ENCODE results near the gene STK32C. TPM values are rescaled to one million over a fixed set of nuclear protein-coding genes. Genes with fewer than 3 reads are reported as not detected.
"Not testable (repeated sequence)": the region's sequence is repeated elsewhere in the genome, so short reads cannot be mapped to it uniquely, and the experiment has no call there.

STK32C gene
- polyA plus RNA-seq, 2 donors: 4.5 to 5.6 TPM

DNA sequence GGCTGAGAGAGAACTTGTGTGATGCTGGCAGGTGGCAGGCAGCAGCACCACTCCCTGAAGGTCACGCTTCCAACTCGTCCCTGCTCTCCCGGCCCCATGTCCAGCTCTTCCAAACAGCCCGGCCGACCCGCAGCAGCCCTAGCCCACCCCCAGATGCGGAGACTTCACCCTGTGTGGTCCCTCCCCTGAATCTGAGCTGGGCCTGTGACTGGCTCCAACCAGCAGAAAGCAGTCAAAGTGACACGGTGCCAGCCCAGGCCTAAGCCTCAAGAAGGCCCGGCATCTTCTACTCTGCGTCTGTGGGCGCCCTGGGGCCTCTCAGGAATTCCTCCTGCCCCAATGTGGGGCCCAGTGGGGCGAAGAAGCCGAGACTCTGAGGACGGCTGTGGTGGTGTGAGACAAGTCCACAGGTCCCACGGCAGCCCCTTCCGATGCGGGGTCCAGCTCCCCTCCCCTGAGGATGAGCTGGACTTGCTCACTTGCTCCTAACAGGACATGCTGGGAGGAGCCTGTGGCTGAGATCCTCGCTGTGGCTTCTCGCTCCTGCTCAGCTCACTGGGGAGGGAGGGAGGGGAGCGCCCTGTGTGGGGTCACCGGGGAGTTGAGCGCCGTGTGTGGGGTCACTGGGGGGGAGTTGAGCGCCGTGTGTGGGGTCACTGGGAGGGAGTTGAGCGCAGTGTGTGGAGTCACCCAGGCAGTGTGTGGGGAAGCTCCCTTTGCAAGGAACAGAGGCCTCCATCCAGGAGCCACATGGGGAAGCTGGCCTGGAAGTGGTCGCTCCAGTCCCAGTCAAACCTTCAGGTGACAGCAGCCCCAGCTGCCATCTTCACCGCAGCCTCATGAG is 9.5 kb downstream of the STK32C start:
- Histone ChIP-seq H3K27ac (ENCODE audit: low read depth in 2 of 2, low read length in 1 of 2) (no peak overlapping the region), H3K36me3 (ENCODE audit: control insufficient read depth in 2 of 2, insufficient read depth in 2 of 2, low read length in 1 of 2) (no peaks in the 10 kb centered on the region), H3K4me3 (ENCODE audit: low read depth in 1 of 2, low read length in 2 of 2) (no peak overlapping the region), H3K9me3 (ENCODE audit: control insufficient read depth in 2 of 2, insufficient read depth in 1 of 2, low read depth in 1 of 2, low read length in 1 of 2) (no peaks in the 10 kb centered on the region), H3K27me3 (ENCODE audit: control insufficient read depth in 1 of 2, insufficient read depth in 2 of 2, low read length in 2 of 2) (no peaks in the 10 kb centered on the region), H3K4me1 (ENCODE audit: control insufficient read depth in 2 of 2, insufficient read depth in 2 of 2, low read length in 1 of 2) (no peaks in the 10 kb centered on the region)
- 73 to 79% methylated on average over 26 to 28 of the region's 28 CpGs for WGBS, 2 donors

DNA sequence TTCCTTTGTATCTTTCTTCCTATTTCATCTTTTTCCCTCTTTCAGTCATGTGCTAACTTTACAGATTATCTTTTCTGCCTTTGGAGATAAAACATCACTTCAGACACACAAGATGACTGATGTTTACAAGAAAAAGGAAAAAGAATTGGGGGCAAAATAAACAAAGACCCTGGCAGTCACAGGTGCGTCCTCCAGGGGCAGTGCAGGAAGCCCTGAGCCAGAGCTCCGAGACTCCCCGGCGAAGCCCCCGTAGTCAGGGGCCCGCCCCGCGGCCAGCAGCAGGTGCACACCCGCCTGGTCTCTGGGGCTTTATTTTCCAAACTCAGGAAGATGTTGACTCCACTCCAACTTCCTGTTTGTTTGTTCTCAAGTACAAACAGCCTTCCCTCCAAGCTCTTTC is 10.2 kb downstream of the STK32C start:
- no peaks in the 10 kb centered on the region for H3K9me3 ChIP-seq (ENCODE audit: control insufficient read depth in 2 of 2, insufficient read depth in 1 of 2, low read depth in 1 of 2, low read length in 1 of 2)
- no peaks in the 10 kb centered on the region for H3K27me3 ChIP-seq (ENCODE audit: control insufficient read depth in 1 of 2, insufficient read depth in 2 of 2, low read length in 2 of 2)
- H3K4me3 ChIP-seq (ENCODE audit: low read depth in 1 of 2, low read length in 2 of 2): no peak overlapping the region
- no peak overlapping the region for H3K27ac ChIP-seq (ENCODE audit: low read depth in 2 of 2, low read length in 1 of 2)
- WGBS, 2 donors: 36 to 48% methylated on average over 9 of the region's 9 CpGs
- H3K4me1 ChIP-seq (ENCODE audit: control insufficient read depth in 2 of 2, insufficient read depth in 2 of 2, low read length in 1 of 2): no peaks in the 10 kb centered on the region
- no peaks in the 10 kb centered on the region for H3K36me3 ChIP-seq (ENCODE audit: control insufficient read depth in 2 of 2, insufficient read depth in 2 of 2, low read length in 1 of 2)

DNA sequence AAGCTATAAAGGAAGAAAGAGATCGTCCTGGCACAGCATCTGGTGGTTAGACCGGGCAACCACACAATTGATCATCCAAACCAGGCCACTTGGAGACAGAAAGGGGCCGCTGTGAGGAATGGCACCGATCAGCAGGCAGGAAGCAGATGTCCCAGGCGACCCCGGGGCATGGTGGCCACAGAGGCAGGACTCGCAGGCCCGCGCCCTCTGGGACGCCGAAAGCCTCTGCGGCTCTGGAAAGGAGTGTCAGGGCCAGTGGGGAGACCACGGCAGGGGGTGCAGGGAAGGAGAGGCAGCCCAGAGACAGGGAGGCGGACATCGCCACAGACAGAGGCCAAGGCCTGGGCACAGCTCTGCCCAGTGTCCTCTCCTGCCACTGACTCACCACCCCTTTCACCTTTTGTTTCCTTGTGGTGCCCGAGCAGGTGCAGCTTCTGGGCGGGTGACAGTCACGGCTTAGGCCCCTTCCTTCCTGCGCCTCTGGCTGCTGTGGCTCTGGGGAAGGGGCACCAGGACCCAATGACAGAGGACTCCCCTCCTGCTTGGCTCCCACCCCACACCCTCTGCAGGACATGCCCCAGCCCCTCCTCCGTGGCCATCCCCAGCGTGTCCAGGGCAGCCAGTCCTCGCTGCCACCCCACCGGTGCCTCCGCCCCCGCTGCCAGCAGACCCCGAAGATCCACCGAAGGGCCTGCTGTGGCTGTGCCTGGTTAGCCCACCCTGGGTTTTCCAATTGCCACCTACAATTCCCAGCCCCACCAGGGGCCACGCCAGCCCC is 10.9 kb downstream of the STK32C start:
- WGBS, 2 donors: 83 to 88% methylated on average over 28 of the region's 28 CpGs
- no peaks in the 10 kb centered on the region for H3K36me3 ChIP-seq (ENCODE audit: control insufficient read depth in 2 of 2, insufficient read depth in 2 of 2, low read length in 1 of 2)
- H3K4me3 ChIP-seq (ENCODE audit: low read depth in 1 of 2, low read length in 2 of 2): no peak overlapping the region
- no peaks in the 10 kb centered on the region for H3K27me3 ChIP-seq (ENCODE audit: control insufficient read depth in 1 of 2, insufficient read depth in 2 of 2, low read length in 2 of 2)
- no peaks in the 10 kb centered on the region for H3K4me1 ChIP-seq (ENCODE audit: control insufficient read depth in 2 of 2, insufficient read depth in 2 of 2, low read length in 1 of 2)
- H3K9me3 ChIP-seq (ENCODE audit: control insufficient read depth in 2 of 2, insufficient read depth in 1 of 2, low read depth in 1 of 2, low read length in 1 of 2): no peaks in the 10 kb centered on the region
- no peak overlapping the region for H3K27ac ChIP-seq (ENCODE audit: low read depth in 2 of 2, low read length in 1 of 2)

DNA sequence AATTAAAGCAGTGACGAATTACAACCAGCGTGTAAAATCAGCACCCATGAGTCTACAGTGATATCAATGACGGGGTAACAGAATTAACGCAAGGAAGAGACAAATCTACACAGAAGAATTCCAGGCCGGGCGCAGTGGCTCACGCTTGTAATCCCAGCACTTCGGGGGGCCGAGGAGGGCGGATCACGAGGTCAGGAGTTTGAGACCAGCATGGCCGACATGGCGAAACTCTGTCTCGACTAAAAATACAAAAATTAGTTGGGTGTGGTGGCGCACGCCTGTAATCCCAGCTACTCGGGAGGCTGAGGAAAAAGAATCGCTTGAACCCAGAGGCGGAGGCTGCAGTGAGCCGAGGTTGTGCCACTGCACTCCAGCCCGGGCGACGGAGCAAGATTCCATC is 12.3 kb downstream of the STK32C start:
- H3K9me3 ChIP-seq (ENCODE audit: control insufficient read depth in 2 of 2, insufficient read depth in 1 of 2, low read depth in 1 of 2, low read length in 1 of 2); H3K27ac ChIP-seq (ENCODE audit: low read depth in 2 of 2, low read length in 1 of 2); H3K4me1 ChIP-seq (ENCODE audit: control insufficient read depth in 2 of 2, insufficient read depth in 2 of 2, low read length in 1 of 2); H3K36me3 ChIP-seq (ENCODE audit: control insufficient read depth in 2 of 2, insufficient read depth in 2 of 2, low read length in 1 of 2); H3K27me3 ChIP-seq (ENCODE audit: control insufficient read depth in 1 of 2, insufficient read depth in 2 of 2, low read length in 2 of 2); H3K4me3 ChIP-seq (ENCODE audit: low read depth in 1 of 2, low read length in 2 of 2): not testable (repeated sequence)
- 88 to 91% methylated on average over 23 of the region's 23 CpGs for WGBS, 2 donors

DNA sequence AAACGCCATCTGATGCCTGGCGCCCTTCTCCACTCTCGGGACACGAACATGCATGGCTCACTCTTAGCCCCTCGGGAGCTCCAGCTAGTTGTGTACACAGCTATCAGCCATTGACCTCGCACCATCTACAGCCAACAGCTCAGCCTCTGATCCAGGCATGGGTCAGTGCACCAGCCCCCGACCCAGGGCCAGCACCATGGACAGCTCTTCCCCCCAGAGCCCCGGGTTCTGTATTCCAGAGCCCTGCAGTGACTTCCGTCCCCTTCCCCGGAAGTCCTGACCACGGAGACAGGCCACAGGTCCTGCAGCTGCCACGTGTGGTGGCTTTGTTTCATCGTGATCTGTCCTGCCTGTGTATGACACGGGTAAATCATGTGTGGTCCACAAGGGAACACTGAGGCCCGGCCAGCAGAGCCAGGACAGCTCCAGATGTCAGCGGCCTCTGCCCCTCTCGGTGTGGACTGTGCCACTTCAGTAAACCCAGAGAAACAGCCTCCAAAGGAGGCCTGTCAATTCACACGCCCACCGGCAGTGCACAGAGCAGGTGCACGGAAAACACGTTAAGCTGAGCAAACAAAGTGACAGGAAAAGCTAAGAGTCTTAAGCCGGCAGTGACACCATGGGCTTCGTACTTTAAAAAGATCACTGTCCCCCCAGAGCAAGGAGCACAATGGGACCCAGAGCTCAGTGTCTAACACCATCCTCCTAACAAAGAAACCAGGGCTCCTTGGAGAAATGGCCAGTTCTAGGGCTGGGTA is 13.0 kb downstream of the STK32C start:
- Histone ChIP-seq H3K36me3 (ENCODE audit: control insufficient read depth in 2 of 2, insufficient read depth in 2 of 2, low read length in 1 of 2) (no peaks in the 10 kb centered on the region), H3K27me3 (ENCODE audit: control insufficient read depth in 1 of 2, insufficient read depth in 2 of 2, low read length in 2 of 2) (no peaks in the 10 kb centered on the region), H3K9me3 (ENCODE audit: control insufficient read depth in 2 of 2, insufficient read depth in 1 of 2, low read depth in 1 of 2, low read length in 1 of 2) (peaks cover 0 to 2% of the 10 kb centered on the region in 2 donors), H3K4me1 (ENCODE audit: control insufficient read depth in 2 of 2, insufficient read depth in 2 of 2, low read length in 1 of 2) (no peaks in the 10 kb centered on the region), H3K4me3 (ENCODE audit: low read depth in 1 of 2, low read length in 2 of 2) (no peak overlapping the region), H3K27ac (ENCODE audit: low read depth in 2 of 2, low read length in 1 of 2) (no peak overlapping the region)
- WGBS, 2 donors: 65 to 68% methylated on average over 23 of the region's 23 CpGs

DNA sequence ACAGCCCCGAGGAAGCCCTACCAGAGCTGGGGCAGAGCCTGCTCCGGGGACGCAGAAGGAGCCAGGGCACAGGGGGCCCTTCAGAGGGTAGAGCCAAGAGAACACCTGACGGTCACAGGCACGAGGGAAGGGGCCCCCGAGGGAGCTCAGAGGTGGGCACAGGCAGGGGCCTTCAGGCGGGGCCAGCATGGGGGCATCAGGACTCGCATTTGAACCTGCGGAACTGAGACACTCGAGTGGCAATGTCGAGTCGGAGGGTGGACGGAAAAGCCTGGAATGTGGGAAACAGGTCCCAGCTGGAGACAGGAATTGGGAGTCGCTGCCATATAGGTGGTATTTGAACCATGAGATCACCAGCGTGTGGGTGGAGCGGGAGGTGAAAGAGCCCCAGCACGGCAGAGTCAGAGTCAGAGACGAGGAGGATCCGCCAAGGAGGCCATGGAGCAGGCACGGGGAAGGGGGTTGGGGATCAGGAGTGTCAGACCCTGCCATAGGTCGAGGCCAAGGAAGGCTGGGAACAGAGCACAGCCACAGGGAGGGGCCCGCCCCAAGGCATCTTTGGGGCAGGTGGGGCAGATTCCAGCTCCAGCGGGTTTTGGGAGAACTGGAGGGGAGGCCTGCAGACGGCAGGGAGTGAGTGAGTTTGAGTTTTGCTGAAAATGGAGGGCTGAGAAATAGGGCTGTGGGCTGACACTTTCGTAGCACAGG is 13.8 kb downstream of the STK32C start:
- Histone ChIP-seq H3K27ac (ENCODE audit: low read depth in 2 of 2, low read length in 1 of 2) (no peak overlapping the region), H3K4me1 (ENCODE audit: control insufficient read depth in 2 of 2, insufficient read depth in 2 of 2, low read length in 1 of 2) (no peaks in the 10 kb centered on the region), H3K36me3 (ENCODE audit: control insufficient read depth in 2 of 2, insufficient read depth in 2 of 2, low read length in 1 of 2) (no peaks in the 10 kb centered on the region), H3K4me3 (ENCODE audit: low read depth in 1 of 2, low read length in 2 of 2) (no peak overlapping the region), H3K27me3 (ENCODE audit: control insufficient read depth in 1 of 2, insufficient read depth in 2 of 2, low read length in 2 of 2) (no peaks in the 10 kb centered on the region), H3K9me3 (ENCODE audit: control insufficient read depth in 2 of 2, insufficient read depth in 1 of 2, low read depth in 1 of 2, low read length in 1 of 2) (peaks cover 0 to 2% of the 10 kb centered on the region in 2 donors)
- WGBS, 2 donors: 72 to 78% methylated on average over 25 of the region's 25 CpGs

DNA sequence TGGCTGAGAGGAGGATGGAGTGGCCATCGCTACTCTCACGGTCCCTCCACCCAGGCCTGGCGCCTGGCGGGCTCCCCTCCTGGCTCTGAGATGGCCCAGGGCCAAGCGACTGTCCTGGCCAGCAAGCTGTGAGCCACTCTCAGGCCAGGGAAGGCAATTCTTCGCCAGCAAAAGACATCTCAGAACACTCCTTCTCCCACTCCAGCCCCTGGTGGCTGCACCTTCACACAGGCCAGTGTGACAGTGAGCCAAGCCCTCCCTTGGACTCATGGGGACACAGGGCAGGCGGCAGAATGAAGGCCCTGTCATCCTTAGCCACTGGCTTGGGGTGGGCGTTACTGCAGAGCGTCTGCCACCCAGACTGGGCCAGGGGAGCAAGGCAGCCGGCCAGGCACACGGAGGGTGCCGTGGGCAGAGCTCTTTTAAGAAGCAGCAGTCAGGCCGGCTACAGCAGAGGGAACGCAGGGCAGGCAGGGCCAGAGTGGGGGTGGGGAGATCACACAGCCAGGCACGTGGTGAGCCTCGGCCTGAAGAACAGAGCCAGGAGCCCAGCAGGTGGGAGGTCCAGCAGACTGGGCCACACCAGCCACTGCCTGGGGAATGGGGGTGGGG is 14.4 kb downstream of the STK32C start:
- H3K4me1 ChIP-seq (ENCODE audit: control insufficient read depth in 2 of 2, insufficient read depth in 2 of 2, low read length in 1 of 2): no peaks in the 10 kb centered on the region
- H3K36me3 ChIP-seq (ENCODE audit: control insufficient read depth in 2 of 2, insufficient read depth in 2 of 2, low read length in 1 of 2): no peaks in the 10 kb centered on the region
- peaks cover 0 to 2% of the 10 kb centered on the region in 2 donors for H3K9me3 ChIP-seq (ENCODE audit: control insufficient read depth in 2 of 2, insufficient read depth in 1 of 2, low read depth in 1 of 2, low read length in 1 of 2)
- no peak overlapping the region for H3K27ac ChIP-seq (ENCODE audit: low read depth in 2 of 2, low read length in 1 of 2)
- no peaks in the 10 kb centered on the region for H3K27me3 ChIP-seq (ENCODE audit: control insufficient read depth in 1 of 2, insufficient read depth in 2 of 2, low read length in 2 of 2)
- WGBS, 2 donors: 57 to 60% methylated on average over 14 to 16 of the region's 16 CpGs
- H3K4me3 ChIP-seq (ENCODE audit: low read depth in 1 of 2, low read length in 2 of 2): no peak overlapping the region

DNA sequence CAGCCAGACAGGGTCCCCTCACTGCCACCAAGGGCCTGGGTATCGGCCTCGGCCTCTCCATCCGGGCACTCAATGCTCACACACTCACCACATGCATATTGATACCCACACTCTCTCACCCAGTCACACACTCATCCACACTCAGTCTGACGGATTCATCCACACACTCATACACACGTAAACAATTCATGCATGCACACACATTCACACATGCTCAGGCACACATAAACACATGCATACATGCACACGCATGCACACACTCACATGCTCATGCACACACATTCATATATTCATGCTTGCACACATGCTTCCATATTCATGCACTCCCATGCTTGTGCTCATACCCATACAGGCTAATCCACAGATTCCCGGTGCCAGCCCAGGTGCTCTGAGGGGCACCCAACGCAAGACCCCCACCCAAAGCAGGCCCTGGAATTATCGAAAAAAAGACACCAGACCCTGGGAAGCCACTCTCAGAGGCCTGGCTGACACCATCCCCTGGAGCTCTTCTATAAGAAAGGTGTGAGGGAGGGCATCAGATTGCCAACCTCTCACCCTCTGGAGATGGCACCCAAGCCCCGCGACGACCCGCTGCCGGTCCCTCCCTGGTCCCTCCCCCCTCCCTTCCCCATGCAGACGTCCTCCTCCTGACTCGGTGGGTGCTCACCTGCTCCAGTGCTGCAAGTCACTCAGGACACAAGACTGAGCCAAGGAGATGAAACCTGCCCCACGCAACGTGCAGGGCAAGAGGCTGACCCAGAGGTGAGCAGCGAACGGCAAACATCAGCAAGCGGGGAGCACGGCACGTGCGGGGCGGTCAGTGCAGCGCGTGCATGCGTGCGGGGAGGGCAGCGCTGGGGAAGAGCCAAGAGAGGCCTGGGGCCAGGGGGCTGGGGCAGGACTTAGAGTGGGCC is 15.2 kb downstream of the STK32C start:
- H3K36me3 ChIP-seq (ENCODE audit: control insufficient read depth in 2 of 2, insufficient read depth in 2 of 2, low read length in 1 of 2): no peaks in the 10 kb centered on the region
- WGBS, 2 donors: 81 to 84% methylated on average over 30 of the region's 30 CpGs
- no peak overlapping the region for H3K27ac ChIP-seq (ENCODE audit: low read depth in 2 of 2, low read length in 1 of 2)
- peaks cover 0 to 2% of the 10 kb centered on the region in 2 donors for H3K9me3 ChIP-seq (ENCODE audit: control insufficient read depth in 2 of 2, insufficient read depth in 1 of 2, low read depth in 1 of 2, low read length in 1 of 2)
- H3K4me3 ChIP-seq (ENCODE audit: low read depth in 1 of 2, low read length in 2 of 2): no peak overlapping the region
- no peaks in the 10 kb centered on the region for H3K4me1 ChIP-seq (ENCODE audit: control insufficient read depth in 2 of 2, insufficient read depth in 2 of 2, low read length in 1 of 2)
- H3K27me3 ChIP-seq (ENCODE audit: control insufficient read depth in 1 of 2, insufficient read depth in 2 of 2, low read length in 2 of 2): no peaks in the 10 kb centered on the region

Data from esophagus (tissue), 2 donors.